Uterus (tissue), 4 donors: ENCODE data around the gene ZDHHC18. TPM values are rescaled to one million over a fixed set of nuclear protein-coding genes. Genes with fewer than 3 reads are reported as not detected.

ENCODE experiments used
- DNase-seq, 2 donors: peaks; one replicate each; pipeline ENCODE4 v3.0.0-alpha.2; 2019 to 2020
- H3K27ac ChIP-seq, 2 donors: fragments of 200-600 bp; sonication (generic); 1 replicate in 1 of 2; 2 replicates in 1 of 2; pipeline ENCODE4 v1.5.1; 2016 to 2018
- H3K27me3 ChIP-seq, 2 donors: fragments of 200-600 bp; sonication (generic); one replicate each; pipeline ENCODE4 v1.5.1; 2018 to 2019; ENCODE audit warnings: control low read depth in 1 of 2
- H3K36me3 ChIP-seq, 2 donors: fragments of 200-600 bp; sonication (generic); one replicate each; pipeline ENCODE4 v1.5.1; 2019; ENCODE audit warnings: control low read depth in 1 of 2
- H3K4me1 ChIP-seq, 2 donors: fragments of 200-600 bp; sonication (generic); one replicate each; pipeline ENCODE4 v1.5.1; 2018 to 2019; ENCODE audit warnings: control low read depth in 1 of 2
- H3K4me3 ChIP-seq, 2 donors: fragments of 200-600 bp; sonication (generic); 1 replicate in 1 of 2; 2 replicates in 1 of 2; pipeline ENCODE4 v1.5.1; 2018 to 2019; ENCODE audit warnings: mild to moderate bottlenecking in 1 of 2
- H3K9me3 ChIP-seq, 2 donors: fragments of 200-600 bp; sonication (generic); one replicate each; pipeline ENCODE4 v1.5.1; 2019; ENCODE audit warnings: control low read depth in 1 of 2
- CTCF ChIP-seq, 4 experiments: fragments of 200-600 bp in 2 of 4; fragments of 450-650 bp in 2 of 4; sonication (generic) in 2 of 4; IDR thresholded peaks; one replicate each; pipeline ENCODE4 v1.5.1; 2016 to 2019; ENCODE audit warnings: antibody characterized with exemption in 4 of 4, mild to moderate bottlenecking in 2 of 4, moderate library complexity in 1 of 4
- POLR2A ChIP-seq, 2 donors: fragments of 450-650 bp; IDR thresholded peaks; one replicate each; pipeline ENCODE4 v1.6.1; 2016; ENCODE audit warnings: antibody characterized with exemption in 2 of 2, mild to moderate bottlenecking in 1 of 2, moderate library complexity in 1 of 2
- intact Hi-C: fragments of 100-400 bp; cut with DNase I; formaldehyde crosslinking; loops from one replicate; pipeline ENCODE4 v1.15.1; 2023; ENCODE audit warnings: low total_unique reads
- total RNA-seq, 4 donors: library from RNA; depleted of rRNA in 3 of 4; stranded (reverse); fragments of >200 nt in 3 of 4; gene quantifications; one replicate each; pipeline versions ENCODE4 v1.1.0 to v1.2.4, GENCODE V29; 2014 to 2023
- donor health status: DM: yes; HTN: yes; CAD: no.

ZDHHC18 gene
- total RNA-seq, 4 donors from 2014 or later: 1.2 to 19.8 (median 8.0) TPM

GRCh38 chr1:26858160-26858559 lies 31.7 kb downstream of the ZDHHC18 start:
- Histone ChIP-seq H3K27me3 (no peaks in the 10 kb centered on the region), H3K4me3 (no peak overlapping the region), H3K4me1 (no peaks in the 10 kb centered on the region), H3K27ac (peak overlapping the region in 1 of 2 donors; percentile 29), H3K9me3 (no peaks in the 10 kb centered on the region), H3K36me3 (no peaks in the 10 kb centered on the region)
- no peak for DNase-seq
- intact Hi-C loops: no loop called here
- TF ChIP-seq POLR2A (IDR thresholded peaks at IDR 0.05) (no peak), CTCF (IDR thresholded peaks at IDR 0.05) (no peak)

- H3K27me3 ChIP-seq: no peaks in the 10 kb centered on the region
- intact Hi-C loops: no loop called here
- TF ChIP-seq POLR2A (IDR thresholded peaks at IDR 0.05) (no peak), CTCF (IDR thresholded peaks at IDR 0.05) (no peak)
Measured at GRCh38 chr1:26858891-26859640, 32.6 kb downstream of the ZDHHC18 start.

GRCh38 chr1:26861286-26861701 lies 34.8 kb downstream of the ZDHHC18 start:
- Histone ChIP-seq H3K4me3 (no peak overlapping the region), H3K36me3 (no peaks in the 10 kb centered on the region), H3K4me1 (no peaks in the 10 kb centered on the region), H3K27ac (no peak overlapping the region), H3K27me3 (no peaks in the 10 kb centered on the region), H3K9me3 (no peaks in the 10 kb centered on the region)
- TF ChIP-seq POLR2A (IDR thresholded peaks at IDR 0.05) (no peak), CTCF (IDR thresholded peaks at IDR 0.05) (no peak)
- intact Hi-C loops: no loop called here
- no peak for DNase-seq

More at GRCh38 chr1:26858891-26859640, 32.6 kb downstream of the ZDHHC18 start:
- no peak for DNase-seq
- Histone ChIP-seq H3K4me3 (no peak overlapping the region), H3K4me1 (no peaks in the 10 kb centered on the region), H3K36me3 (no peaks in the 10 kb centered on the region), H3K27ac (peak overlapping the region in 1 of 2 donors; percentile 29), H3K9me3 (no peaks in the 10 kb centered on the region)

GRCh38 chr1:26861889-26862378 lies 35.4 kb downstream of the ZDHHC18 start:
- Histone ChIP-seq H3K27me3 (no peaks in the 10 kb centered on the region), H3K36me3 (no peaks in the 10 kb centered on the region), H3K4me1 (no peaks in the 10 kb centered on the region), H3K27ac (no peak overlapping the region), H3K9me3 (no peaks in the 10 kb centered on the region), H3K4me3 (no peak overlapping the region)
- intact Hi-C loops: no loop called here
- no peak for TF ChIP-seq POLR2A (IDR thresholded peaks at IDR 0.05)
- TF ChIP-seq CTCF (IDR thresholded peaks at IDR 0.05): no peak
- DNase-seq: no peak
